SK-N-SH treated with all-trans-retinoic acid at 6 μM for 48 hours (cell line): ENCODE measurements around the gene MTCH1.

Source experiments
- ATAC-seq: fragments of 200-7000 bp; cut with Tn5 transposase; 3 replicates; pipeline ENCODE4 v1.9.1; 2020; ENCODE audit warnings: mild to moderate bottlenecking, moderate library complexity
- ARNTL ChIP-seq: fragments of 450-650 bp; formaldehyde crosslinking; IDR thresholded peaks from 2 replicates; pipeline ENCODE4 v1.5.0; 2020; ENCODE audit warnings: low read depth, mild to moderate bottlenecking, moderate library complexity, borderline replicate concordance
- BACH2 ChIP-seq: fragments of 250-450 bp; sonication (Bioruptor Pico); IDR thresholded peaks from 2 replicates; pipeline ENCODE4 v1.9.0; 2021; ENCODE audit warnings: mild to moderate bottlenecking, borderline replicate concordance
- CREB5 ChIP-seq: fragments of 250-450 bp; sonication (Bioruptor Pico); IDR thresholded peaks from 2 replicates; pipeline ENCODE4 v1.5.1; 2020; ENCODE audit warnings: low read depth, mild to moderate bottlenecking, moderate library complexity
- CSRNP3 ChIP-seq: fragments of 250-450 bp; sonication (Bioruptor Pico); IDR thresholded peaks from 2 replicates; pipeline ENCODE4 v1.5.1; 2021; ENCODE audit warnings: mild to moderate bottlenecking, moderate library complexity
- ESRRG ChIP-seq: fragments of 250-450 bp; sonication (Bioruptor Pico); IDR thresholded peaks from 2 replicates; pipeline ENCODE4 v1.6.1; 2021; ENCODE audit warnings: mild to moderate bottlenecking
- GLIS3 ChIP-seq: fragments of 250-450 bp; sonication (Bioruptor Pico); IDR thresholded peaks from 2 replicates; pipeline ENCODE4 v1.5.0; 2020; ENCODE audit warnings: mild to moderate bottlenecking, moderate library complexity
- ISL1 ChIP-seq: fragments of 250-450 bp; sonication (Bioruptor Pico); IDR thresholded peaks from 2 replicates; pipeline ENCODE4 v2.1.2; 2022; ENCODE audit warnings: mild to moderate bottlenecking, moderate library complexity
- OSR1 ChIP-seq: fragments of 250-450 bp; sonication (Bioruptor Pico); IDR thresholded peaks from 2 replicates; pipeline ENCODE4 v1.8.0; 2022; ENCODE audit warnings: moderate library complexity, mild to moderate bottlenecking, inconsistent platforms
- POU6F1 ChIP-seq: fragments of 250-450 bp; sonication (Bioruptor Pico); IDR thresholded peaks from 2 replicates; pipeline ENCODE4 v1.8.0; 2021; ENCODE audit warnings: low read depth, mild to moderate bottlenecking, moderate library complexity, borderline replicate concordance
- RARB ChIP-seq: fragments of 250-450 bp; sonication (Bioruptor Pico); IDR thresholded peaks from 2 replicates; pipeline ENCODE4 v1.8.0; 2021; ENCODE audit warnings: mild to moderate bottlenecking, moderate library complexity
- SNAI2 ChIP-seq: fragments of 250-450 bp; sonication (Bioruptor Pico); IDR thresholded peaks from 2 replicates; pipeline ENCODE4 v1.5.0; 2020; ENCODE audit warnings: mild to moderate bottlenecking, moderate library complexity
- TSHZ2 ChIP-seq: fragments of 250-450 bp; sonication (Bioruptor Pico); IDR thresholded peaks from 2 replicates; pipeline ENCODE4 v1.5.0; 2020; ENCODE audit warnings: mild to moderate bottlenecking, moderate library complexity
- ZC3H10 ChIP-seq: fragments of 250-450 bp; sonication (Bioruptor Pico); IDR thresholded peaks from 2 replicates; pipeline ENCODE4 v1.5.1; 2021; ENCODE audit warnings: mild to moderate bottlenecking, moderate library complexity
- ZFP3 ChIP-seq: fragments of 250-450 bp; sonication (Bioruptor Pico); IDR thresholded peaks from 2 replicates; pipeline ENCODE4 v1.5.0; 2020; ENCODE audit warnings: mild to moderate bottlenecking, moderate library complexity
- ZFP30 ChIP-seq: fragments of 450-650 bp; formaldehyde crosslinking; IDR thresholded peaks from 2 replicates; pipeline ENCODE4 v1.5.0; 2022; ENCODE audit warnings: mild to moderate bottlenecking, moderate library complexity
- ZNF565 ChIP-seq: fragments of 450-650 bp; formaldehyde crosslinking; conservative IDR thresholded peaks from 2 replicates; pipeline ENCODE4 v1.5.0; 2020; ENCODE audit warnings: low read depth, mild to moderate bottlenecking, moderate library complexity
- ZNF8 ChIP-seq: fragments of 450-650 bp; formaldehyde crosslinking; IDR thresholded peaks from 2 replicates; pipeline ENCODE4 v1.5.0; 2020; ENCODE audit warnings: mild to moderate bottlenecking, moderate library complexity

MTCH1 gene

GRCh38 chr6:36934901-36935300 lies 51.1 kb downstream of the MTCH1 start:
- TF ChIP-seq ZNF8 (CRISPR knock-in tag) (no peak), ARNTL (CRISPR knock-in tag) (no peak), TSHZ2 (no peak), GLIS3 (CRISPR knock-in tag) (no peak), ISL1 (CRISPR knock-in tag) (no peak), SNAI2 (CRISPR knock-in tag) (no peak), ZNF565 (CRISPR knock-in tag) (no peak)
- no peak for ATAC-seq

- TF ChIP-seq BACH2 (CRISPR knock-in tag): no peak
- TF ChIP-seq ARNTL (CRISPR knock-in tag): no peak
- ATAC-seq: no peak
Observed at GRCh38 chr6:36933519-36933918, 52.5 kb downstream of the MTCH1 start.

- peak; percentile 66 for ATAC-seq
- TF ChIP-seq CREB5 (CRISPR knock-in tag) (peak; percentile 58; the same call in 1 of the 2 replicates), OSR1 (CRISPR knock-in tag) (no peak), ISL1 (CRISPR knock-in tag) (peak; percentile 85)
Observed at GRCh38 chr6:36933102-36933501, 52.9 kb downstream of the MTCH1 start.

GRCh38 chr6:36930483-36930882 lies 55.5 kb downstream of the MTCH1 start:
- TF ChIP-seq CSRNP3 (CRISPR knock-in tag): no peak
- no peak for TF ChIP-seq CREB5 (CRISPR knock-in tag)
- no peak for TF ChIP-seq ZFP30 (CRISPR knock-in tag)
- TF ChIP-seq ZNF8 (CRISPR knock-in tag): no peak
- no peak for TF ChIP-seq RARB
- TF ChIP-seq POU6F1 (CRISPR knock-in tag): no peak
- TF ChIP-seq ZNF565 (CRISPR knock-in tag): no peak
- no peak for TF ChIP-seq ZC3H10
- TF ChIP-seq ZFP3 (CRISPR knock-in tag): no peak
- no peak for TF ChIP-seq ESRRG (CRISPR knock-in tag)
- TF ChIP-seq GLIS3 (CRISPR knock-in tag): no peak
- TF ChIP-seq ISL1 (CRISPR knock-in tag): no peak
- ATAC-seq: no peak

GRCh38 chr6:36929607-36930006 lies 56.4 kb downstream of the MTCH1 start:
- no peak for TF ChIP-seq CREB5 (CRISPR knock-in tag)
- peak; percentile 55 for ATAC-seq
